K562 (cell line): ENCODE results near the gene FERMT3. TPM values are rescaled to one million over a fixed set of nuclear protein-coding genes. Genes with fewer than 3 reads are reported as not detected.

Experiments used
- ARID3A ChIP-seq: IDR thresholded peaks from 2 replicates; pipeline ENCODE4 v1.6.1; 2012; ENCODE audit warnings: low read depth, low read length, improper control_type of control experiment, borderline replicate concordance
- CBX3 ChIP-seq, 2 experiments: IDR thresholded peaks; 1 replicate in 1 of 2; 2 replicates in 1 of 2; pipeline ENCODE4 v1.6.1; 2012; ENCODE audit warnings: inconsistent platforms in 2 of 2, low read length in 2 of 2, borderline replicate concordance in 1 of 2, control low read depth in 1 of 2
- CHD1 ChIP-seq: fragments of 200-600 bp; sonication (generic); IDR thresholded peaks from one replicate; pipeline ENCODE4 v1.6.1; 2012; ENCODE audit warnings: mild to moderate bottlenecking, moderate library complexity, low read length, inconsistent platforms
- CSDE1 ChIP-seq, 2 experiments: fragments of 450-650 bp; IDR thresholded peaks; 2 replicates each; pipeline ENCODE4 v1.6.1; 2016; ENCODE audit warnings: mild to moderate bottlenecking in 1 of 2
- CUX1 ChIP-seq: fragments of 200-800 bp; sonication (Bioruptor generic); IDR thresholded peaks from 2 replicates; pipeline ENCODE4 v1.6.1; 2016; ENCODE audit warnings: missing genetic modification characterization, missing compliant biosample characterization
- GTF2E2 ChIP-seq: fragments of 200-800 bp; sonication (Bioruptor generic); IDR thresholded peaks from 2 replicates; pipeline ENCODE4 v1.6.1; 2016; ENCODE audit warnings: missing genetic modification characterization, missing compliant biosample characterization
- ILF3 ChIP-seq: fragments of 450-650 bp; IDR thresholded peaks from 2 replicates; pipeline ENCODE4 v1.6.1; 2018; ENCODE audit warnings: antibody characterized with exemption, mild to moderate bottlenecking, moderate library complexity, borderline replicate concordance
- NFIC ChIP-seq: fragments of 450-650 bp; IDR thresholded peaks from 2 replicates; pipeline ENCODE4 v1.6.1; 2017; ENCODE audit warnings: mild to moderate bottlenecking, inconsistent platforms
- NFRKB ChIP-seq: fragments of 450-650 bp; IDR thresholded peaks from 2 replicates; pipeline ENCODE4 v1.6.1; 2016; ENCODE audit warnings: low read depth
- PREB ChIP-seq: sonication (generic); formaldehyde crosslinking; IDR thresholded peaks from 2 replicates; pipeline ENCODE4 v1.8.1; 2023; ENCODE audit warnings: mild to moderate bottlenecking, missing genetic modification reagents
- PRMT5 ChIP-seq: sonication (generic); formaldehyde crosslinking; IDR thresholded peaks from 2 replicates; pipeline ENCODE4 v1.5.0; 2020; ENCODE audit warnings: missing genetic modification reagents
- SIX5 ChIP-seq, 2 experiments: IDR thresholded peaks; 2 replicates each; pipeline ENCODE4 v1.6.1; 2011; ENCODE audit warnings: low read length in 2 of 2, borderline replicate concordance in 1 of 2, low read depth in 1 of 2, mild to moderate bottlenecking in 1 of 2, moderate library complexity in 1 of 2; ENCODE audit not compliant: insufficient read depth in 1 of 2
- STAT5A ChIP-seq: IDR thresholded peaks from 2 replicates; pipeline ENCODE4 v1.6.1; 2012; ENCODE audit warnings: low read length, inconsistent platforms, borderline replicate concordance
- TEAD4 ChIP-seq, 2 experiments: sonication (generic) in 1 of 2; formaldehyde crosslinking in 1 of 2; IDR thresholded peaks; 2 replicates each; pipeline versions ENCODE4 v1.6.1 to v1.8.0; 2012 to 2022; ENCODE audit warnings: borderline replicate concordance in 1 of 2, inconsistent platforms in 1 of 2, low read length in 1 of 2, mild to moderate bottlenecking in 1 of 2, missing genetic modification reagents in 1 of 2
- THAP12 ChIP-seq: fragments of 250-450 bp; sonication (Bioruptor Pico); IDR thresholded peaks from 2 replicates; pipeline ENCODE4 v1.9.0; 2021; ENCODE audit warnings: mild to moderate bottlenecking, inconsistent platforms
- ZC3H8 ChIP-seq: fragments of 450-650 bp; IDR thresholded peaks from 2 replicates; pipeline ENCODE4 v1.6.1; 2017
- ZNF764 ChIP-seq: fragments of 250-450 bp; sonication (Bioruptor Pico); IDR thresholded peaks from 2 replicates; pipeline ENCODE4 v1.4.0; 2020; ENCODE audit warnings: low read depth, mild to moderate bottlenecking, moderate library complexity
- polyA plus RNA-seq, 8 experiments: library from polyadenylated mRNA; depleted of rRNA in 4 of 8; stranded (reverse) in 5 of 8; unstranded in 3 of 8; fragments of >200 nt; fragmentation: Nextera tagmentation in 2 of 8; fragmentation: Illumina TruSeq in 1 of 8; extraction: Ambion mirVana in 2 of 8; extraction: Trizol in 1 of 8; gene quantifications; 2 replicates each; pipeline versions ENCODE4 v1.2.1 to v1.2.3, GENCODE V29; 2011 to 2014; ENCODE audit warnings: inconsistent platforms in 1 of 8, missing spikeins in 1 of 8
- total RNA-seq, 7 experiments: library from RNA; depleted of rRNA in 6 of 7; stranded (reverse); fragments of >200 nt in 6 of 7; fragmentation: Illumina TruSeq in 2 of 7; extraction: Trizol in 2 of 7; gene quantifications; 2 replicates each; pipeline versions ENCODE4 v1.2.1 to v1.2.3, GENCODE V29; 2011 to 2021; ENCODE audit warnings: low replicate concordance in 1 of 7

The FERMT3 gene
- total and polyA plus RNA-seq, 9 of the 15 experiments (the other 6 are each of a cell fraction or from before 2014, with no cell fraction given): 3.2 to 275 (median 79.7) TPM

- TF ChIP-seq CUX1 (no peak), ZC3H8 (no peak), ILF3 (no peak), CSDE1 (IDR thresholded peaks at IDR 0.05) (no peak), GTF2E2 (tag) (0 out of 2 replicates have a peak, but pooled peaks have one; percentile 0), CBX3 (IDR thresholded peaks at IDR 0.05; ENCODE audit: borderline replicate concordance in 1 of 2, low read length in 2 of 2) (no peak), NFRKB (0 out of 2 replicates have a peak, but pooled peaks have one; percentile 8), NFIC (no peak), ZNF764 (CRISPR knock-in tag) (no peak), ARID3A (no peak), PREB (CRISPR knock-in tag) (no peak), STAT5A (no peak), THAP12 (CRISPR knock-in tag) (no peak), CHD1 (no peak), SIX5 (IDR thresholded peaks at IDR 0.05; ENCODE audit: borderline replicate concordance in 1 of 2, insufficient read depth in 1 of 2, low read depth in 1 of 2, low read length in 2 of 2) (no peak), PRMT5 (CRISPR knock-in tag) (no peak), TEAD4 (IDR thresholded peaks at IDR 0.05; ENCODE audit: low read length) (no peak), TEAD4 (CRISPR knock-in tag; IDR thresholded peaks at IDR 0.05; ENCODE audit: borderline replicate concordance) (no peak)
These were observed 1.7 kb downstream of the FERMT3 start (continued) for GRCh38 chr11:64208086-64208795.
